ENCODE measurements around the gene LIN37. TPM values are rescaled to one million over a fixed set of nuclear protein-coding genes. Genes with fewer than 3 reads are reported as not detected.

Gene LIN37
- total and polyA plus RNA-seq, 4 donors: 2.6 to 7.0 (median 6.1) TPM

- H3K27ac ChIP-seq (ENCODE audit: low read depth in 1 of 2, low read length in 2 of 2): no peak overlapping the region
- WGBS: 83% methylated on average over 34 of the region's 34 CpGs
These were observed 19.1 kb downstream of the LIN37 start for GRCh38 chr19:35767288-35768081.

More at GRCh38 chr19:35767288-35768081, 19.1 kb downstream of the LIN37 start:
- Histone ChIP-seq H3K36me3 (ENCODE audit: control insufficient read depth in 4 of 4, insufficient read depth in 3 of 4, low read depth in 1 of 4, low read length in 3 of 4) (peaks cover 3 to 6% (median 5%) of the 10 kb centered on the region in 4 donors), H3K4me3 (ENCODE audit: low read depth in 1 of 3, low read length in 3 of 3) (no peak overlapping the region), H3K27me3 (ENCODE audit: control insufficient read depth in 4 of 4, insufficient read depth in 4 of 4, low read length in 3 of 4) (no peaks in the 10 kb centered on the region), H3K4me1 (ENCODE audit: control insufficient read depth in 4 of 4, insufficient read depth in 4 of 4, low read length in 3 of 4) (no peaks in the 10 kb centered on the region), H3K9ac (ENCODE audit: low read depth in 1 of 2, low read length in 2 of 2) (no peak overlapping the region), H3K9me3 (ENCODE audit: control insufficient read depth in 4 of 4, low read length in 3 of 4) (no peaks in the 10 kb centered on the region)
- DNase-seq (ENCODE audit: low spot score): peak; percentile 55
- TF ChIP-seq HNF4G (IDR thresholded peaks at IDR 0.05) (no peak), FOXA1 (IDR thresholded peaks at IDR 0.05) (no peak), FOXA2 (IDR thresholded peaks at IDR 0.05) (no peak), RAD21 (IDR thresholded peaks at IDR 0.05) (no peak), TAF1 (conservative IDR thresholded peaks at IDR 0.05) (no peak), EGR1 (IDR thresholded peaks at IDR 0.05; ENCODE audit: low read depth in 2 of 2) (no peak), RXRA (IDR thresholded peaks at IDR 0.05) (no peak), ZBTB33 (IDR thresholded peaks at IDR 0.05) (no peak), HNF4A (conservative IDR thresholded peaks at IDR 0.05) (no peak), JUND (IDR thresholded peaks at IDR 0.05) (no peak), NR2F2 (IDR thresholded peaks at IDR 0.05) (no peak), SP1 (IDR thresholded peaks at IDR 0.05) (no peak), YY1 (IDR thresholded peaks at IDR 0.05) (no peak)
- TF ChIP-seq, protein P1, sequence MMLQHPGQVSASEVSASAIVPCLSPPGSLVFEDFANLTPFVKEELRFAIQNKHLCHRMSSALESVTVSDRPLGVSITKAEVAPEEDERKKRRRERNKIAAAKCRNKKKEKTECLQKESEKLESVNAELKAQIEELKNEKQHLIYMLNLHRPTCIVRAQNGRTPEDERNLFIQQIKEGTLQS (IDR thresholded peaks at IDR 0.05): no peak
- TF ChIP-seq, protein P2, sequence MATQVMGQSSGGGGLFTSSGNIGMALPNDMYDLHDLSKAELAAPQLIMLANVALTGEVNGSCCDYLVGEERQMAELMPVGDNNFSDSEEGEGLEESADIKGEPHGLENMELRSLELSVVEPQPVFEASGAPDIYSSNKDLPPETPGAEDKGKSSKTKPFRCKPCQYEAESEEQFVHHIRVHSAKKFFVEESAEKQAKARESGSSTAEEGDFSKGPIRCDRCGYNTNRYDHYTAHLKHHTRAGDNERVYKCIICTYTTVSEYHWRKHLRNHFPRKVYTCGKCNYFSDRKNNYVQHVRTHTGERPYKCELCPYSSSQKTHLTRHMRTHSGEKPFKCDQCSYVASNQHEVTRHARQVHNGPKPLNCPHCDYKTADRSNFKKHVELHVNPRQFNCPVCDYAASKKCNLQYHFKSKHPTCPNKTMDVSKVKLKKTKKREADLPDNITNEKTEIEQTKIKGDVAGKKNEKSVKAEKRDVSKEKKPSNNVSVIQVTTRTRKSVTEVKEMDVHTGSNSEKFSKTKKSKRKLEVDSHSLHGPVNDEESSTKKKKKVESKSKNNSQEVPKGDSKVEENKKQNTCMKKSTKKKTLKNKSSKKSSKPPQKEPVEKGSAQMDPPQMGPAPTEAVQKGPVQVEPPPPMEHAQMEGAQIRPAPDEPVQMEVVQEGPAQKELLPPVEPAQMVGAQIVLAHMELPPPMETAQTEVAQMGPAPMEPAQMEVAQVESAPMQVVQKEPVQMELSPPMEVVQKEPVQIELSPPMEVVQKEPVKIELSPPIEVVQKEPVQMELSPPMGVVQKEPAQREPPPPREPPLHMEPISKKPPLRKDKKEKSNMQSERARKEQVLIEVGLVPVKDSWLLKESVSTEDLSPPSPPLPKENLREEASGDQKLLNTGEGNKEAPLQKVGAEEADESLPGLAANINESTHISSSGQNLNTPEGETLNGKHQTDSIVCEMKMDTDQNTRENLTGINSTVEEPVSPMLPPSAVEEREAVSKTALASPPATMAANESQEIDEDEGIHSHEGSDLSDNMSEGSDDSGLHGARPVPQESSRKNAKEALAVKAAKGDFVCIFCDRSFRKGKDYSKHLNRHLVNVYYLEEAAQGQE (IDR thresholded peaks at IDR 0.05): no peak
- TF ChIP-seq, protein P3, sequence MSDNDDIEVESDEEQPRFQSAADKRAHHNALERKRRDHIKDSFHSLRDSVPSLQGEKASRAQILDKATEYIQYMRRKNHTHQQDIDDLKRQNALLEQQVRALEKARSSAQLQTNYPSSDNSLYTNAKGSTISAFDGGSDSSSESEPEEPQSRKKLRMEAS (IDR thresholded peaks at IDR 0.05): no peak
- TF ChIP-seq, protein P4, sequence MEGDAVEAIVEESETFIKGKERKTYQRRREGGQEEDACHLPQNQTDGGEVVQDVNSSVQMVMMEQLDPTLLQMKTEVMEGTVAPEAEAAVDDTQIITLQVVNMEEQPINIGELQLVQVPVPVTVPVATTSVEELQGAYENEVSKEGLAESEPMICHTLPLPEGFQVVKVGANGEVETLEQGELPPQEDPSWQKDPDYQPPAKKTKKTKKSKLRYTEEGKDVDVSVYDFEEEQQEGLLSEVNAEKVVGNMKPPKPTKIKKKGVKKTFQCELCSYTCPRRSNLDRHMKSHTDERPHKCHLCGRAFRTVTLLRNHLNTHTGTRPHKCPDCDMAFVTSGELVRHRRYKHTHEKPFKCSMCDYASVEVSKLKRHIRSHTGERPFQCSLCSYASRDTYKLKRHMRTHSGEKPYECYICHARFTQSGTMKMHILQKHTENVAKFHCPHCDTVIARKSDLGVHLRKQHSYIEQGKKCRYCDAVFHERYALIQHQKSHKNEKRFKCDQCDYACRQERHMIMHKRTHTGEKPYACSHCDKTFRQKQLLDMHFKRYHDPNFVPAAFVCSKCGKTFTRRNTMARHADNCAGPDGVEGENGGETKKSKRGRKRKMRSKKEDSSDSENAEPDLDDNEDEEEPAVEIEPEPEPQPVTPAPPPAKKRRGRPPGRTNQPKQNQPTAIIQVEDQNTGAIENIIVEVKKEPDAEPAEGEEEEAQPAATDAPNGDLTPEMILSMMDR (IDR thresholded peaks at IDR 0.05; ENCODE audit: low read depth, low read length, missing input control): no peak

All from liver (tissue), 9 donors.